Measurements from ENCODE around the gene DMXL1.

Gene DMXL1

GRCh38 chr5:119282628-119283027 lies 211.7 kb downstream of the DMXL1 start:
- no peaks in the 10 kb centered on the region for H3K9me3 ChIP-seq (ENCODE audit: control insufficient read depth, low read length)
- H3K4me3 ChIP-seq (ENCODE audit: extremely low read depth, insufficient read depth, low read length, poor library complexity, severe bottlenecking): no peak overlapping the region
- H3K4me1 ChIP-seq (ENCODE audit: control insufficient read depth, insufficient read depth, low read length, poor library complexity, severe bottlenecking): peaks cover 28% of the 10 kb centered on the region
- no peak overlapping the region for H3K27ac ChIP-seq (ENCODE audit: low read depth, low read length, severe bottlenecking)
- no peaks in the 10 kb centered on the region for H3K36me3 ChIP-seq (ENCODE audit: control insufficient read depth, insufficient read depth, low read length)
- WGBS, 2 experiments (ENCODE audit: insufficient coverage in 2 of 2): 83 to 94% methylated on average over 1 to 2 of the region's 2 CpGs

GRCh38 chr5:119284031-119284430 lies 213.1 kb downstream of the DMXL1 start:
- Histone ChIP-seq H3K4me1 (ENCODE audit: control insufficient read depth, insufficient read depth, low read length, poor library complexity, severe bottlenecking) (peaks cover 26% of the 10 kb centered on the region), H3K9me3 (ENCODE audit: control insufficient read depth, low read length) (no peaks in the 10 kb centered on the region), H3K36me3 (ENCODE audit: control insufficient read depth, insufficient read depth, low read length) (no peaks in the 10 kb centered on the region), H3K4me3 (ENCODE audit: extremely low read depth, insufficient read depth, low read length, poor library complexity, severe bottlenecking) (no peak overlapping the region), H3K27ac (ENCODE audit: low read depth, low read length, severe bottlenecking) (no peak overlapping the region)
- 100% methylated on average over 1 of the region's 1 CpG; no CpG with 5 or more reads in 1 of the 2 experiments for WGBS, 2 experiments (ENCODE audit: insufficient coverage in 2 of 2)

GRCh38 chr5:119285070-119285916 lies 214.4 kb downstream of the DMXL1 start:
- Histone ChIP-seq H3K4me1 (ENCODE audit: control insufficient read depth, insufficient read depth, low read length, poor library complexity, severe bottlenecking) (peaks cover 25% of the 10 kb centered on the region), H3K4me3 (ENCODE audit: extremely low read depth, insufficient read depth, low read length, poor library complexity, severe bottlenecking) (no peak overlapping the region), H3K9me3 (ENCODE audit: control insufficient read depth, low read length) (no peaks in the 10 kb centered on the region), H3K27ac (ENCODE audit: low read depth, low read length, severe bottlenecking) (no peak overlapping the region), H3K36me3 (ENCODE audit: control insufficient read depth, insufficient read depth, low read length) (no peaks in the 10 kb centered on the region)
- WGBS, 2 experiments (ENCODE audit: insufficient coverage in 2 of 2): 83 to 92% methylated on average over 1 to 4 of the region's 5 CpGs

GRCh38 chr5:119286511-119287488 lies 215.9 kb downstream of the DMXL1 start:
- Histone ChIP-seq H3K36me3 (ENCODE audit: control insufficient read depth, insufficient read depth, low read length) (no peaks in the 10 kb centered on the region), H3K27ac (ENCODE audit: low read depth, low read length, severe bottlenecking) (no peak overlapping the region), H3K9me3 (ENCODE audit: control insufficient read depth, low read length) (no peaks in the 10 kb centered on the region), H3K4me1 (ENCODE audit: control insufficient read depth, insufficient read depth, low read length, poor library complexity, severe bottlenecking) (peaks cover 32% of the 10 kb centered on the region), H3K4me3 (ENCODE audit: extremely low read depth, insufficient read depth, low read length, poor library complexity, severe bottlenecking) (no peak overlapping the region)
- WGBS, 2 experiments (ENCODE audit: insufficient coverage in 2 of 2): 100% methylated on average over 4 of the region's 8 CpGs

GRCh38 chr5:119287547-119288111 lies 216.7 kb downstream of the DMXL1 start:
- peaks cover 37% of the 10 kb centered on the region for H3K4me1 ChIP-seq (ENCODE audit: control insufficient read depth, insufficient read depth, low read length, poor library complexity, severe bottlenecking)
- peak overlapping the region; percentile 61 for H3K27ac ChIP-seq (ENCODE audit: low read depth, low read length, severe bottlenecking)
- H3K9me3 ChIP-seq (ENCODE audit: control insufficient read depth, low read length): no peaks in the 10 kb centered on the region
- peaks cover under 1% of the 10 kb centered on the region for H3K36me3 ChIP-seq (ENCODE audit: control insufficient read depth, insufficient read depth, low read length)
- H3K4me3 ChIP-seq (ENCODE audit: extremely low read depth, insufficient read depth, low read length, poor library complexity, severe bottlenecking): no peak overlapping the region
- WGBS, 2 experiments (ENCODE audit: insufficient coverage in 2 of 2): no CpG with 5 or more reads among the region's 3 CpGs

- peaks cover 4% of the 10 kb centered on the region for H3K36me3 ChIP-seq (ENCODE audit: control insufficient read depth, insufficient read depth, low read length)
- 89% methylated on average over 1 of the region's 2 CpGs; no CpG with 5 or more reads in 1 of the 2 experiments for WGBS, 2 experiments (ENCODE audit: insufficient coverage in 2 of 2)
- no peak overlapping the region for H3K27ac ChIP-seq (ENCODE audit: low read depth, low read length, severe bottlenecking)
- H3K4me3 ChIP-seq (ENCODE audit: extremely low read depth, insufficient read depth, low read length, poor library complexity, severe bottlenecking): no peak overlapping the region
- H3K9me3 ChIP-seq (ENCODE audit: control insufficient read depth, low read length): no peaks in the 10 kb centered on the region
- peaks cover 37% of the 10 kb centered on the region for H3K4me1 ChIP-seq (ENCODE audit: control insufficient read depth, insufficient read depth, low read length, poor library complexity, severe bottlenecking)
These were observed 217.6 kb downstream of the DMXL1 start for GRCh38 chr5:119288379-119289033.

- Histone ChIP-seq H3K27ac (ENCODE audit: low read depth, low read length, severe bottlenecking) (no peak overlapping the region), H3K4me3 (ENCODE audit: extremely low read depth, insufficient read depth, low read length, poor library complexity, severe bottlenecking) (no peak overlapping the region), H3K9me3 (ENCODE audit: control insufficient read depth, low read length) (no peaks in the 10 kb centered on the region), H3K4me1 (ENCODE audit: control insufficient read depth, insufficient read depth, low read length, poor library complexity, severe bottlenecking) (peaks cover 37% of the 10 kb centered on the region), H3K36me3 (ENCODE audit: control insufficient read depth, insufficient read depth, low read length) (peaks cover 4% of the 10 kb centered on the region)
- WGBS, 2 experiments (ENCODE audit: insufficient coverage in 2 of 2): no CpG with 5 or more reads among the region's 3 CpGs
These were observed 218.7 kb downstream of the DMXL1 start for GRCh38 chr5:119289438-119290044.

- Histone ChIP-seq H3K9me3 (ENCODE audit: control insufficient read depth, low read length) (no peaks in the 10 kb centered on the region), H3K27ac (ENCODE audit: low read depth, low read length, severe bottlenecking) (no peak overlapping the region)
- 93 to 96% methylated on average over 2 to 3 of the region's 3 CpGs for WGBS, 2 experiments (ENCODE audit: insufficient coverage in 2 of 2)
These were observed 219.3 kb downstream of the DMXL1 start for GRCh38 chr5:119290161-119290569.

GRCh38 chr5:119290607-119291006 lies 219.7 kb downstream of the DMXL1 start:
- Histone ChIP-seq H3K27ac (ENCODE audit: low read depth, low read length, severe bottlenecking) (no peak overlapping the region), H3K4me1 (ENCODE audit: control insufficient read depth, insufficient read depth, low read length, poor library complexity, severe bottlenecking) (peaks cover 30% of the 10 kb centered on the region)

More at GRCh38 chr5:119290161-119290569, 219.3 kb downstream of the DMXL1 start:
- no peak overlapping the region for H3K4me3 ChIP-seq (ENCODE audit: extremely low read depth, insufficient read depth, low read length, poor library complexity, severe bottlenecking)
- peaks cover 4% of the 10 kb centered on the region for H3K36me3 ChIP-seq (ENCODE audit: control insufficient read depth, insufficient read depth, low read length)
- H3K4me1 ChIP-seq (ENCODE audit: control insufficient read depth, insufficient read depth, low read length, poor library complexity, severe bottlenecking): peaks cover 35% of the 10 kb centered on the region

GRCh38 chr5:119291056-119291455 lies 220.2 kb downstream of the DMXL1 start:
- 100% methylated on average over 2 to 5 of the region's 5 CpGs for WGBS, 2 experiments (ENCODE audit: insufficient coverage in 2 of 2)
- Histone ChIP-seq H3K36me3 (ENCODE audit: control insufficient read depth, insufficient read depth, low read length) (peaks cover 4% of the 10 kb centered on the region), H3K4me3 (ENCODE audit: extremely low read depth, insufficient read depth, low read length, poor library complexity, severe bottlenecking) (no peak overlapping the region), H3K9me3 (ENCODE audit: control insufficient read depth, low read length) (no peaks in the 10 kb centered on the region), H3K4me1 (ENCODE audit: control insufficient read depth, insufficient read depth, low read length, poor library complexity, severe bottlenecking) (peaks cover 29% of the 10 kb centered on the region), H3K27ac (ENCODE audit: low read depth, low read length, severe bottlenecking) (no peak overlapping the region)

More at GRCh38 chr5:119290607-119291006, 219.7 kb downstream of the DMXL1 start:
- Histone ChIP-seq H3K9me3 (ENCODE audit: control insufficient read depth, low read length) (no peaks in the 10 kb centered on the region), H3K36me3 (ENCODE audit: control insufficient read depth, insufficient read depth, low read length) (peaks cover 4% of the 10 kb centered on the region), H3K4me3 (ENCODE audit: extremely low read depth, insufficient read depth, low read length, poor library complexity, severe bottlenecking) (no peak overlapping the region)
- 73 to 86% methylated on average over 1 to 2 of the region's 2 CpGs for WGBS, 2 experiments (ENCODE audit: insufficient coverage in 2 of 2)

Measured in mesodermal cell (in vitro differentiated cells).